Renal pelvis (tissue), 4 donors: ENCODE results near the gene RFX3. TPM values are rescaled to one million over a fixed set of nuclear protein-coding genes. Genes with fewer than 3 reads are reported as not detected.
"Not testable (repeated sequence)": the region's sequence is repeated elsewhere in the genome, so short reads cannot be mapped to it uniquely, and the experiment has no call there.

Source experiments
- DNase-seq: peaks from one replicate; pipeline ENCODE4 v3.0.0-alpha.2; 2013
- polyA plus RNA-seq, 3 donors: library from polyadenylated mRNA; unstranded; fragments of 120-200 nt; gene quantifications; one replicate each; pipeline ENCODE4 v1.2.1, GENCODE V29; 2013; ENCODE audit not compliant: insufficient read length in 3 of 3

The RFX3 gene
- polyA plus RNA-seq, 3 donors, result 14.0 to 21.3 (median 18.8) TPM

DNA sequence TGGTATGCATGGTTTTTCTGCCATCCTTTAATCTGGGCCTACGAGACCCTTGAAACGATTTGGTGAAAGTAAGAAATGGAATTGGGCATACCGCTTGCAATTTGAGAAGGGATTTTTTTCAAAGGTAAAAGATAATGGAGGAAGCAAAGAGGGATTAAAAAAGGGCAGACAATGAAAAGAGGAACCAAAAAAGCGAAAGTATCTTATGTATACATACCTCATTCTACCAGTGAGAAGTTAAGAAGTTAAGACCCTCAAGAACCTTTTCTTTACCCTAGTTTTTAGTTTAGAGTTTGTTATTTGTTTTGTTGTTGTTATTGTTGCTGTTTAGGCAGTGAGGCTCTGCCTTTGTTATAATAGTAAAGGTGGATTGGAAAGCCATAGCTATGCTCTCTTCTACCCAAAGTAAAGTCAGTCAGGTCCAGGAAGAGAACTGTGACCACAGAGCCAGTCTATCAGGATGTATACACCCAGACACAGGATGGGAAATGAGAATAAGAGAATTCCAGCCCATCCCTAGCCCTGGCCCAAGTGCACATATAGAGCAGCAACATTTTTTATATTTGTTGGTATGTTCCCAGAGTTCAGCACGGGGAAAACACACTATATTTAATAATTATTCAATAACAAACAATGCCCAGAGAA, 166.6 kb downstream of the RFX3 start:
- no peak for DNase-seq

- DNase-seq, result no peak
These were observed 177.6 kb downstream of the RFX3 start for GRCh38 chr9:3348169-3348568.

- no peak for DNase-seq
These were observed 179.3 kb downstream of the RFX3 start for GRCh38 chr9:3346549-3346948.

- no peak for DNase-seq
These were observed 182.1 kb downstream of the RFX3 start for GRCh38 chr9:3343671-3344070.

- no peak for DNase-seq
These were observed 183.5 kb downstream of the RFX3 start for GRCh38 chr9:3342159-3342777.

GRCh38 chr9:3337515-3338225, 188.1 kb downstream of the RFX3 start:
- no peak for DNase-seq

GRCh38 chr9:3336951-3337350, 188.8 kb downstream of the RFX3 start:
- DNase-seq, result no peak

DNA sequence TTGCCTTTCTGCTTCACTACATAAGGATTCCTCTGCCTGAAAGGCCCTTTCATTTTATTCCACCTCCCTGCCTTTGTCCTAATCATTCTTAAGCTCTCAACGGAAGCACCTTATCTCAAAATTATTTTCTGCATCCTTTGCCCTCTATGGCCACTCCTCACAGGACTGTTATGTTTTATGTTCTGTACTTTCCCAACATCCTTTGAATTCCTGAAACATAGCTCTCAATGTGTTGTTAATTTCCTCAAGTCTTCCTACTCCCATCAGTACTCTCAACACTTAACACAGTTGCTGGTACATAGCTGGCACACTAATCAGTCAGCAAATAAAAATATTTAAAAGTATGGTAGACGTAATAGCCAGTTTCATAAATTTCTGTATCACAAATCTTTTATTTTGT, 193.0 kb downstream of the RFX3 start:
- no peak for DNase-seq

- DNase-seq, result no peak
These were observed 194.0 kb downstream of the RFX3 start for GRCh38 chr9:3331801-3332200.

- no peak for DNase-seq
These were observed 194.9 kb downstream of the RFX3 start for GRCh38 chr9:3330792-3331420.

- DNase-seq, result no peak
These were observed 196.4 kb downstream of the RFX3 start for GRCh38 chr9:3329361-3329760.

DNA sequence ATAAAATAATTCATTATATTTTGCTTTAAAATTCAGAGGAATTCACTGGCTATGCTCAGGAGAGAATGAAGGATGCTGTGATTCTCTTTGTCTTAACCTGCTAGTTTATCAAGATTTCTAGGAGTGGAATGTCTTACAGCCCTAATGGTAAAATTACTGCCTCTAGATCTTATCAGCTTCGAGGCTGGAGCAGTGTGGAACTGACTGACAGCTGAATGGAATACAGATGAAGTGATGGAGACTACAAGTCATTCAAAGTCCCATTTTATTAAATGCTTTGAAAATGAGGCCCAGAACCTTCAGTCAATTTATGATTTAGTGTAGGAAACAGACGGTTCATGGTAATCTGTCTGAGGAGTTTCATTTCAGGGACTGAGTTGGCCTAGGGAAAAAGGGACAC, 202.1 kb downstream of the RFX3 start:
- DNase-seq, result no peak

DNA sequence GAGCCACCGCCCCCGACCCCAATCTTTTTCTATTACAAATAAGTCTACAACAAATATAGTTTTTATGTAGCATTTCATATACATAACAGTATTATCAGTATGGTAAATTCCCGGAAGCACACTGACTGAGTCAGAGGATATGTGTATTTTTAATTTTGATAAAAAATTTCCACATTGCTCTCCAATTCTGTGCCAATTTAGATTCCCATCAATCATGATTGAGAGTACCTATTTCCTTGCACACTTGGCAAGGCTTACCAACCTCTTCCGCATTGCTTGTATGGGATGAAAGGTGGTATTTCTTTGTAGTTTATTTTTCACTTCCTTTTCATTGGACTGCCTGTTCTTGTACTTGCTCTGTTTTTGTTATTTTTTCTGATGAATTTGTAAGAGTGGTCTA, 204.6 kb downstream of the RFX3 start:
- no peak for DNase-seq

DNA sequence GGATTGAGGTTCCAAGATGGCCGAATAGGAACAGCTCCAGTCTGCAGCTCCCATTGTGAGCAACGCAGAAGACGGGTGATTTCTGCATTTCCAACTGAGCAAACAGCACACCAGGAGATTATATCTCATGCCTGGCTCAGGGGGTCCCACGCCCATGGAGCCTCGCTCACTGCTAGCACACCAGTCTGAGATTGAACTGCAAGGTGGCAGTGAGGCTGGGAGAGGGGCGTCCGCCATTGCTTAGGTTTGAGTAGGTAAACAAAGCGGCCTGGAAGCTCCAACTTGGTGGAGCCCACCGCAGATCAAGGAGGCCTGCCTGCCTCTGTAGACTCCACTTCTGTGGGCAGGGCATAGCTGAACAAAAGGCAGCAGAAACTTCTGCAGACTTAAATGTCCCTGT, 213.2 kb downstream of the RFX3 start:
- DNase-seq, result not testable (repeated sequence)

GRCh38 chr9:3308609-3309008, 217.2 kb downstream of the RFX3 start:
- DNase-seq, result no peak

GRCh38 chr9:3304388-3304787, 221.4 kb downstream of the RFX3 start:
- DNase-seq, result not testable (repeated sequence)

DNA sequence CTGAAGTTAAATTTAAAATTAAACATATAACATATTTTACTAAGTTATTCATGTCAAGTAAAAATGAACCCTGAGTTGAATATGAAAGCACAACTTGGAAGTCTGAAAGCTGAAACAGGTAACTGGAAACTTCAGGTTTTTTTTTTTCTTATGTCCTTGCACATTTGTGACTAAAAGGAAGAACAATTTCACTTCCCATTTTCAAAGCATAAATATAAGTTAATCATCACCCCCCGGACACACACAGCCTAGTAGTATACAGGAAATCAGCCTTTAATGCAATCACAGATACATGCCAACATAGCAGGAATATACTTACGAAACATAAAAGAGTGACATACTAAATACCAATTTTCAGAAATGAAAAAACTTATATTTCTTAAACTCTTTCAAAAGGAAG, 225.9 kb downstream of the RFX3 start:
- no peak for DNase-seq

DNA sequence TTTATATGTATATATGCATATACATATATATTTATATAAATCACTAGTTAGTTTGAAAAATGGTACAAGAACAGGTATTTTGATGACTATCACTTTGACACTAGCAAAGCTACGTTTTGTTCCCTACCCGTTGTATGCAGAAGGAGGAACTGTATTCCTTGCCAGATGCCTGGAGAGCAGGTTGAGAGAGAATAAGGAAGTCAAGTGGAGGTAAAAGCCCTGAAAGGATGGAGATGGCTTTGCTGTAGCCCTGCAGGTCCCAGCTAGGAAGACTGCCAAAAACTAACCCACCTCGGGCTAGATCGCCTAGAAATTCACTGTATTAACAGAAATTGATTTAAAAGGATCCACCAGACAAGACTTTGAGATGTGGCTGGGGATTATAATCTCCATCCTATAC, 229.3 kb downstream of the RFX3 start:
- DNase-seq, result no peak

GRCh38 chr9:3292311-3292710, 233.5 kb downstream of the RFX3 start:
- DNase-seq, result no peak

DNA sequence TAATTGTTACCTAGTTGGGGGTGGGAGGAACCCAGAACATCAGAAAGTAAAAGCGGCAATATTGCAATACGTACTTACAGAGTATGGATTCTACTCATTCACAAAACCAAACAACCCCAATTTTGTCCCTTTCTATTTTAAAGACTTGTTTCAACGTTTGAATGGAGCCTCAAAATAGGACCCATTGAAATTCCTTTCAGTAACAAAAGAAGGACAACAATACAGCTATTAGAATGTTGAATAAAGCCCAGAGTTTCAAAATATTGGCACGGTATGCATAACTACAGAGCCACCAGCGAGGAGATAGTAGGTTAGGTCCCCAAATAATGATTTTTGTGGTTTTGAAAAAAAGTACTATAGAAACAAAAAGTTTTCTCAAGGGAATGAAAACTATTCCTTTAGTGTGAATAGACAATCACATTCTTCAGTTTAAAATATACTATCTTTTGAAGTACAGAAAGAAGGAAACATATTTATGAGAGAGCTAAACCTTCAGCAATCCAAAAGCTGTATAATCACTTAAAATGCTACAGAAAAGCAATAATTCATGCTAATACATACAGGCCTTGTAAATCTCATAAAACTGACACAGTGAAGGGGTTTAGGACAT, 235.5 kb downstream of the RFX3 start:
- DNase-seq, result no peak

- no peak for DNase-seq
These were observed 237.1 kb downstream of the RFX3 start for GRCh38 chr9:3288686-3289085.

- no peak for DNase-seq
These were observed 240.2 kb downstream of the RFX3 start for GRCh38 chr9:3285365-3286161.
